ENCODE data around the gene SLC25A23. TPM values are rescaled to one million over a fixed set of nuclear protein-coding genes. Genes with fewer than 3 reads are reported as not detected.

SLC25A23 gene
- total RNA-seq, 1 donor from 2014 or later = 36.9 TPM

DNA sequence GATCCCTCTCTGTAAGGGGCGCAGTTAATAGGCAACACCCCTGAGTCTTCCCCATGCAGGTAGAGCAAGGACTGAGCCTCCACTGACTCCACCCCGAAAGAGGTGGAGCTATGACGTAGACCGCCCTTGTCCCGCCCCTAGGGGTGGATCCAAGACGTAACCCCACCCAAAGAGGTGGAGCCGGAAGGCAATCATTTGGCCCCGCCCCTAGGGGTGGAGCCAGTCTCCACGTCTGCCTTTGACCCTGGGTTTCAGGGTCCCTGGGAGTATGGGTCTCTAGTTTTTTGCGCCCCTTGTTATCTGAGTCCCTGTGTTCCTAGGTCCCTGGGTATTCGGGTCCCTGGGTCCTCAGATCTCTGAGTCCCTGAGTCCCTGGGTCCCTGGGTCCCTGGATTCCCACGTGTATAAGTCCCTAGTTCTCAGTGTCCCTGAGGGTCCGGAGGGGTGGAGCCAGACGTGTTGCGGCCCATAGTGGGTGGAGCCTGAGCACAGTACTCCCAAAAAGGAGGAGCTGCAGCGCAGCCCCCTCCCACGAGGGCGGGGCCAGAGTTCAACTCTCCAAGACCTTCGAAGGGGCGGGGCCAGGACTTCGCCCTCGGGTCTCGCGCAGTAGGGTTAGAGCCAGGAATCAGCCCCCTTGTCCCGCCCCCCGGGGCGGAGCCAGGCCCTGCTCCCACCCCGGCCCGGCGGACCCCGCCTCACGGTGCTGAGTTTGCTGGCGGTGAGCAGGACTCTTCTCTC lies 16.7 kb upstream of the SLC25A23 start:
- TF ChIP-seq, protein P1, sequence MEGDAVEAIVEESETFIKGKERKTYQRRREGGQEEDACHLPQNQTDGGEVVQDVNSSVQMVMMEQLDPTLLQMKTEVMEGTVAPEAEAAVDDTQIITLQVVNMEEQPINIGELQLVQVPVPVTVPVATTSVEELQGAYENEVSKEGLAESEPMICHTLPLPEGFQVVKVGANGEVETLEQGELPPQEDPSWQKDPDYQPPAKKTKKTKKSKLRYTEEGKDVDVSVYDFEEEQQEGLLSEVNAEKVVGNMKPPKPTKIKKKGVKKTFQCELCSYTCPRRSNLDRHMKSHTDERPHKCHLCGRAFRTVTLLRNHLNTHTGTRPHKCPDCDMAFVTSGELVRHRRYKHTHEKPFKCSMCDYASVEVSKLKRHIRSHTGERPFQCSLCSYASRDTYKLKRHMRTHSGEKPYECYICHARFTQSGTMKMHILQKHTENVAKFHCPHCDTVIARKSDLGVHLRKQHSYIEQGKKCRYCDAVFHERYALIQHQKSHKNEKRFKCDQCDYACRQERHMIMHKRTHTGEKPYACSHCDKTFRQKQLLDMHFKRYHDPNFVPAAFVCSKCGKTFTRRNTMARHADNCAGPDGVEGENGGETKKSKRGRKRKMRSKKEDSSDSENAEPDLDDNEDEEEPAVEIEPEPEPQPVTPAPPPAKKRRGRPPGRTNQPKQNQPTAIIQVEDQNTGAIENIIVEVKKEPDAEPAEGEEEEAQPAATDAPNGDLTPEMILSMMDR (IDR thresholded peaks at IDR 0.05; ENCODE audit: insufficient read depth, low read length, severe bottlenecking) = no peak
- DNase-seq (ENCODE audit: low read depth) (peak; percentile 62), FAIRE-seq (peak; percentile 70)
- H3K4me3 ChIP-seq (ENCODE audit: low read depth, low read length) = peak overlapping the region; percentile 1
- no peaks in the 10 kb centered on the region for H3K36me3 ChIP-seq (ENCODE audit: control insufficient read depth, insufficient read depth, low read length)
- peaks cover 11% of the 10 kb centered on the region for H3K27me3 ChIP-seq (ENCODE audit: control insufficient read depth, insufficient read depth, low read length)

DNA sequence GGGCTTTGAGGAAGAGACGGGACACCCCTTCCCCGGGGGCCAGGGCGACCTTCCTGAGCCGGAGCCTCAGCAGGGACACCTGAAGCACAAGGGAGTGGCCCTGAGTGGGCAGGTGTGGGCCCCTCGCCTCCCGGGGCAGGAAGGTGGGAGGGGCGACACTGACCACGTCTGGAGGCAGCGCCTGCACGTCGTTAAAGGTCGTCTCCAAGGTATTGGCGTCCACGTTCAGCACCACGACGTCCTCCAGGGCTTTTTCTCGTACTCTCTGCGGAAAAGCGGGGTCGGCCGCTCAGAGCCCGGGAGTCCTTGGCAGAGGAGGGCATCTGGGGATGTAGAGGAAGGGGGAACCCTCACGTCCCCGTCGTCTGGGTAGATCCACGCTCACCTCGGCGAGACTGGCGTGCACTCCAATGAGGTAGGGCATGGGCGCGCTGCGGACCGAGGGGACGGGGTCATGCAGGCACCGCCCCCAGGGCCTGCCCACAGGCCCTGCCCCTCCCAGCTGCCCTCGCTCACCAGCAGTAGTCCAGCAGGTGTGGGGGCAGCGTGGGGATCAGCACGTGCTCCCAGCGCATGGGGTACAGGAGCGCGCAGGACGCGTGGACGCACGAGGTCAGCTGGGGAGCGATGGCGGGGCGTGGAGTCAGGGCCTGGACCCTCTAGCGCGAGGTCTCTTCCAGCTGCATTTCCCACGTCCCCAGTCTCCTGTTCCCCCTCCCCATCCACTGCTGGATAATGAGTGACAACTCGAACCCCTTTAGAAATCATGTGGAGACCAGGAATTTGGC lies 15.9 kb upstream of the SLC25A23 start:
- DNase-seq (ENCODE audit: low read depth) (no peak), FAIRE-seq (no peak)
- peak overlapping the region; percentile 4 for H3K4me3 ChIP-seq (ENCODE audit: low read depth, low read length)
- TF ChIP-seq, protein P1 (IDR thresholded peaks at IDR 0.05; ENCODE audit: insufficient read depth, low read length, severe bottlenecking) = no peak
- peaks cover 11% of the 10 kb centered on the region for H3K27me3 ChIP-seq (ENCODE audit: control insufficient read depth, insufficient read depth, low read length)
- H3K36me3 ChIP-seq (ENCODE audit: control insufficient read depth, insufficient read depth, low read length) = no peaks in the 10 kb centered on the region

DNA sequence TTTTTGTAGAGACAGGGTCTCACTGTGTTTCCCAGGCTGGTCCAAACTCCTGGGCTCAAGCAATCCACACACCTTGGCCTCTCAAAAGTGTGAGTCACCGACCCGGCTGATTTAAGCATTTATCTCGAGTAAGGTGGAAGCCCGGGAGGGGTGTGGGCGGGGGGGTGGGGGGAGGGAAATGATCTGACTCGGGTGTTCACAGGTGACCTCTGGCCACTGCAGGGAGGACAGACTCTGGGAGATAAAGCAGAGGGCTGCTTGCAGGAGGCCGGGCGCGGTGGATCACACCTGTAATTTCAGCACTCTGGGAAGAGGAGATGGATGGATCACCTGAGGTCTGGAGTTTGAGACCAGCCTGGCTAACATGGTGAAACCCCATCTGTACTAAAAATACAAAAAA lies 14.1 kb upstream of the SLC25A23 start:
- H3K27me3 ChIP-seq (ENCODE audit: control insufficient read depth, insufficient read depth, low read length) = peaks cover 11% of the 10 kb centered on the region
- H3K36me3 ChIP-seq (ENCODE audit: control insufficient read depth, insufficient read depth, low read length) = no peaks in the 10 kb centered on the region
- FAIRE-seq = no peak
- no peak overlapping the region for H3K4me3 ChIP-seq (ENCODE audit: low read depth, low read length)
- TF ChIP-seq, protein P1 (IDR thresholded peaks at IDR 0.05; ENCODE audit: insufficient read depth, low read length, severe bottlenecking) = no peak
- no peak for DNase-seq (ENCODE audit: low read depth)

DNA sequence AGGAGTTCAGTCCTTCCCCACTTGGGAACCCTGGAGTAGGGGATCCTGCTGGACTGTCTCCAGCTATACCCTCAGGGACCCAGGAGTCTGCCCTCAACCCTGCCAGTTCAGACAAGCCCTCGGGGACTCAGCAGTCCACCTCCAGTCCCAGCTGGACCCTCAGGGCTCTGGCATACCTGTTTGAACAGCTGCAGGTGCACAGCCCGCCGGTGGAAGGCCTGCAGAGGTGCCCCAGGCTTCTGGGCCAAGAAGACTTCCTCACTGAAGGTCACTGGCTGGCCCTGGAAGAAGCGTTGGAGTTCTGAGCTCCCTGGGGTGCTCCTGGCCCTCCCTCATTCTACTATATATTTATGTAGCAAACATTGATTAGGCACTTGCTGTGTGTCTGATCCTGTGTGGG lies 13.1 kb upstream of the SLC25A23 start:
- TF ChIP-seq, protein P1 (IDR thresholded peaks at IDR 0.05; ENCODE audit: insufficient read depth, low read length, severe bottlenecking) = no peak
- Histone ChIP-seq H3K36me3 (ENCODE audit: control insufficient read depth, insufficient read depth, low read length) (no peaks in the 10 kb centered on the region), H3K4me3 (ENCODE audit: low read depth, low read length) (no peak overlapping the region), H3K27me3 (ENCODE audit: control insufficient read depth, insufficient read depth, low read length) (peaks cover 11% of the 10 kb centered on the region)
- FAIRE-seq (no peak), DNase-seq (ENCODE audit: low read depth) (no peak)

DNA sequence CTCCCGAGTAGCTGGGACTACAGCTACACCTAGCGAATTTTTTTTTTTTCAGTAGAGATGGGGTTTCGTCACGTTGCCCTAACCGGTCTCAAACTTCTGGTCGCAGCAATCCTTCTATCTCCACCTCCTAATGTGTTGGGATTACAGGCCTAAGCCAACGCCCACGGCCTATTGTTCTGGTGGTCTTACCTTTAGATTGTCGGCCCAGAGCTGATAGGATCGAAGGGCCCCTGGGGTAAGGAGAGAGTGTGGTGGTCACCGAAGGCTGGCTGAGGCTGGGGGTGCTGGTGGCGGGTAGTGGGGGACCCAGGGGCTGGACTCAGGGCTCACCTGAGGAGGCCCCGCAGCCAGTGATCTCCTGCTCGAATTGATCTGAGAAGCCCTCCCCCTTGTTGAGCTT lies 11.5 kb upstream of the SLC25A23 start:
- Histone ChIP-seq H3K36me3 (ENCODE audit: control insufficient read depth, insufficient read depth, low read length) (peaks cover 6% of the 10 kb centered on the region), H3K27me3 (ENCODE audit: control insufficient read depth, insufficient read depth, low read length) (peaks cover 11% of the 10 kb centered on the region), H3K4me3 (ENCODE audit: low read depth, low read length) (no peak overlapping the region)
- DNase-seq (ENCODE audit: low read depth) = no peak
- TF ChIP-seq, protein P1 (IDR thresholded peaks at IDR 0.05; ENCODE audit: insufficient read depth, low read length, severe bottlenecking) = no peak
- no peak for FAIRE-seq

Data from bronchial epithelial cell (primary cell).